Measurements from ENCODE around the gene TXNDC2. TPM values are rescaled to one million over a fixed set of nuclear protein-coding genes. Genes with fewer than 3 reads are reported as not detected.
"Not testable (repeated sequence)": the region's sequence is repeated elsewhere in the genome, so short reads cannot be mapped to it uniquely, and the experiment has no call there.

TXNDC2 gene
- total RNA-seq, 4 donors from 2014 or later, result 0.07 to 0.24 TPM; not detected in 2

GRCh38 chr18:9890957-9891356, 5.2 kb downstream of the TXNDC2 start:
- Histone ChIP-seq H3K36me3 (no peaks in the 10 kb centered on the region), H3K27ac (no peak overlapping the region), H3K4me3 (no peak overlapping the region), H3K4me1 (no peaks in the 10 kb centered on the region), H3K9me3 (no peaks in the 10 kb centered on the region), H3K27me3 (no peaks in the 10 kb centered on the region)
- intact Hi-C loops (cut with DNase I; ENCODE audit: low total_unique reads), result no loop called here
- TF ChIP-seq POLR2A (IDR thresholded peaks at IDR 0.05) (no peak), CTCF (IDR thresholded peaks at IDR 0.05) (no peak)
- no peak for DNase-seq

DNA sequence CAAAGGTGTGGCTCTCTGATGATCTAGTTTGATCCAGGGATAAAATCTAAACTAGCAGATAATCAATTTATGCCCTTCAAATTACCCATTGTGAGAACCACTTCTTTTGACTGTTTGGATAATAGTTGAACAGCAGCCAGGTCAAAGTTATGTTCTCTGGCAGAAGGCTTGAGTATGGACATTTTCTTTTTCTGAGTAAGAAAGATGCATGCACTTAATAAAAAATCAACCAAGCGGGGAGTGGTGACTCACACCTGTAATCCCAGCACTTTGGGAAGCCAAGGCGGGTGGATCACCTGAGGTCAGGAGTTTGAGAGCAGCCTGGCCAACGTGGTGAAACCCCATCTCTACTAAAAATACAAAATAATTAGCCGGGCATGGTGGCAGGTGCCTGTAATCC, 5.7 kb downstream of the TXNDC2 start:
- DNase-seq; H3K27me3 ChIP-seq; H3K27ac ChIP-seq; H3K4me3 ChIP-seq; H3K36me3 ChIP-seq; H3K9me3 ChIP-seq; intact Hi-C loops (cut with DNase I; ENCODE audit: low total_unique reads); H3K4me1 ChIP-seq: not testable (repeated sequence)

DNA sequence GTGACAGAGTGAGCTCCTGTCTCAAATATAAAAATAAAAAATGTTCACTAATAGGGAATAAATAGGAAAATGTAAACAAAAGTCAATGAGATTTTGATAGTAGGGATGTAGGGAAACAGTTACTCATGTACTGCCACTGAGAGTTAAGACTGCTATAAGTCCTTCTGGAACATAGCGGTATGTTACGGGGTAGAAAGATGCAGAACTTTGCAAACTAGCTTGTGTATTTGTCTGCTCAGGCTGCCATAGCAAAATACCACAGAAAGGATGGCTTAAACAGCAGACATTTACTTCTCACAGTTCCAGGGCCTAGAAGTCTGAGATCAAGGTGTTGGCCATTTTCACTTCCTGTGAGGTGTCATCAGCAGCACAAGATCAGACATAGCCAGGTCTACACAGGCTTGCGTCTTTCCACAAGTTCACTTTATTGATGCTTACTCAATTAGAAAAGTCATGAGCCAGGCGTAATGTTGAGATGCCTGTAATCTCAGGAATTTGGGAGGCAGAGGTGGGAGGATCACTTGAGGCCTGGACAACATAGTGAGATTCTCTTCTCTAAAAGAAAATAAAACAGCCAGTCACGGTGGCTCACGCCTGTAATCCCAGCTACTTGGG, 8.8 kb downstream of the TXNDC2 start:
- intact Hi-C loops (cut with DNase I; ENCODE audit: low total_unique reads), result no loop called here
- TF ChIP-seq POLR2A (IDR thresholded peaks at IDR 0.05) (no peak), CTCF (IDR thresholded peaks at IDR 0.05) (no peak)
- no peak for DNase-seq
- Histone ChIP-seq H3K27me3 (no peaks in the 10 kb centered on the region), H3K9me3 (no peaks in the 10 kb centered on the region), H3K4me1 (no peaks in the 10 kb centered on the region), H3K27ac (no peak overlapping the region), H3K4me3 (no peak overlapping the region), H3K36me3 (no peaks in the 10 kb centered on the region)

DNA sequence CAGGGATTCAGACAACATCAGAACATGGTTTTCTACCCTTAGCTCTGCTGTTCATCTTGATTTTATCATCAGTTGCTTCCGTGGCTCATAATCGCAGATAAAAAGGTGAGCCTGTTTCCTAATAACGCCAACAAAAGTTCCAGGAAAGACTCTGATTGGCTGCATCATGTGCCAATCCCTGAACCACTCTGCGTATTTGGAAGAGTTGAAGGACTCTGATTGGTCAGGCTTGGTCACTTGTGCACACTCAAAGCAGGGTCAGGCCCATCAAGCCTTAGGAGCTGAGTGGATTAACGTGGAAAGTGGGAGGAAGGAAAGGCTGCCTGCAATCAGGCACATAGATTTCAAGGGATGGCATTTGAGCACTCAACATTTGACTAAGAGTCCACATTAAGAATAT, 11.4 kb downstream of the TXNDC2 start:
- TF ChIP-seq POLR2A (IDR thresholded peaks at IDR 0.05), result no peak
- TF ChIP-seq CTCF (IDR thresholded peaks at IDR 0.05), result no peak
- Histone ChIP-seq H3K36me3 (no peaks in the 10 kb centered on the region), H3K4me3 (no peak overlapping the region), H3K27ac (no peak overlapping the region), H3K4me1 (no peaks in the 10 kb centered on the region), H3K9me3 (no peaks in the 10 kb centered on the region), H3K27me3 (no peaks in the 10 kb centered on the region)
- DNase-seq, result no peak
- intact Hi-C loops (cut with DNase I; ENCODE audit: low total_unique reads), result no loop called here

DNA sequence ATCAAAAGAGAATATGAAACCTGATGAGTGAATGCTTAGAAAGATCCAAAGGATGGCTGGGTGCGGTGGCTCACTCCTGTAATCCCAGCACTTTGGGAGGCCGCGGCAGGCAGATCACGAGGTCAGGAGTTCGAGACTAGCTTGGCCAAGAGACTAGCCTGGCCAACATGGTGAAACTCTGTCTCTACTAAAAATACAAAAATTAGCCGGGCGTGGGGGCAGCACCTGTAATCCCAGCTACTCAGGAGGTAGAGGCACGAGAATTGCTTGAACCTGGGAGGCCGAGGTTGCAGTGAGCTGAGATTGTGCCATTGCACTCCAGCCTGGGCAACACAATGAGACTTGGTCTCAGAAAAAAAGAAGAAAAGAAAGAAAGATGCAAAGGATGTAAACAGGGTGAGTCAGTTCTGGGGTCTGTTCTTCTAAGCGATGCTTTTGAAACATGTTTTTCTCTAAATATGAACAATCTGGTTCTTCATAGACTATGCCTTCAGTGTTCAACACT, 12.1 kb downstream of the TXNDC2 start:
- H3K27ac ChIP-seq; H3K4me1 ChIP-seq; DNase-seq; intact Hi-C loops (cut with DNase I; ENCODE audit: low total_unique reads); H3K9me3 ChIP-seq; H3K27me3 ChIP-seq; H3K4me3 ChIP-seq; H3K36me3 ChIP-seq: not testable (repeated sequence)

- H3K36me3 ChIP-seq, result no peaks in the 10 kb centered on the region
- no peaks in the 10 kb centered on the region for H3K4me1 ChIP-seq
- H3K27me3 ChIP-seq, result no peaks in the 10 kb centered on the region
- TF ChIP-seq CTCF (IDR thresholded peaks at IDR 0.05), result no peak
- TF ChIP-seq POLR2A (IDR thresholded peaks at IDR 0.05), result no peak
- intact Hi-C loops (cut with DNase I; ENCODE audit: low total_unique reads), result no loop called here
- H3K9me3 ChIP-seq, result no peaks in the 10 kb centered on the region
- no peak overlapping the region for H3K4me3 ChIP-seq
- DNase-seq, result no peak
- H3K27ac ChIP-seq, result no peak overlapping the region
Observed at GRCh38 chr18:9898792-9899549, 13.2 kb downstream of the TXNDC2 start.

DNA sequence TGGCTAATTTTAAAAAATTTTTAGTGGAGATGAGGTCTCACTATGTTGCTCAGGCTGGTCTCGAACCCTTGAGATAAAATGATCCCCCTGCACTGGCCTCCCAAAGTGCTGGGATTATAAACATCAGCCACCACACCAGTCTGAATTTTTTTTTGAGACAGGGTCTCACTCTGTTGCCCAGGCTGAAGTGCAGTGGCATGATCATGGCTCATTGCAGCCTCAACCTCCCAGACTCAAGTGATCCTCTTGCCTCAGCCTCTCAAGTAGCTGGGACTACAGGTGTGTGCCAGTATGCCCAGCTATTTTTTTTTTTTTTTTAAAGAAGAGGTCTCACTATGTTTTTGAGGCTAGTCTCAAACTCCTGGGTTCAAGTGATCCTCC, 13.8 kb downstream of the TXNDC2 start:
- H3K27ac ChIP-seq; H3K27me3 ChIP-seq; H3K4me1 ChIP-seq; H3K36me3 ChIP-seq; H3K4me3 ChIP-seq; DNase-seq; intact Hi-C loops (cut with DNase I; ENCODE audit: low total_unique reads); H3K9me3 ChIP-seq: not testable (repeated sequence)

Data from uterus (tissue), 4 donors.